ENCODE data around the gene PRKCD.
A peak's percentile ranks its signal among the peaks of the same experiment; 100 is the strongest.

The PRKCD gene

DNA sequence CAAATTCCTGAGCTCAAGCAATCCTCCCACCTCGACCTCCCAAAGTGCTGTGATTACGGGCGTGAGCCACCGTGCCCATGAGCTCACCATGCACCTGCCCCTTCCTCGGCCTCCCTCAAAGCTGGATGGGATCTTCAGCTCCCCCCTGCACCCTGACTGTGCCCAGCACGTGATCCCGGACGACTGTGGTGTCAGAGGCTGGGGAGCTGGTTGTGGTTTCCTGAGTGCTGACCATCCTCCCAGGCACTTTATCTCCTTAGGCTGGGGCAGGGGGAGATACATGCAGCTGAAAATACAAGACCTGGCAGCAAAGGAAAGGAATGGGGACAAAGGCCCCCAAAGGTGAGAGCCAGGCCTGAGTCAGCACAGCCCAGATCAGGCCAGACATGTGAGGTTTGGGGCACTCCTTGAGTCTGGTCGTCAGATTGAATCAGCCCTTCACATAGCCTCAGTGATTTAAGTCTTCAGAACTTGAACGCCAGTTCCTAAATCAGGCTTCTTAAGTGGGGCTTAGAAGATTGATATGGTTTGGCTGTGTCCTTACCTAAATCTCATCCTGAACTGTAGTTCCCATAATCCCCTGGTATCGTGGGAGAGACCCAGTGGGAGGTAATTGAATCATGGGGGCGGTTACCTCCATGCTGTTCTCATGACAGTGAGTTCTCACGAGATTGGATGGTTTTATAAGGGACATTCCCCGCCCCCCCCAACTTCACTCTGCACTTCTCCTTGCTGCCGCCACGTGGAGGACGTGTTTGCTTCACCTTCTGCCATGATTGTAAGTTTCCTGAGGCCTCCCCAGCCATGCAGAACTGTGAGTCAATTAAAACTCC is 35.8 kb downstream of the PRKCD start:
- H3F3A ChIP-seq (ENCODE audit: low read depth) = no peaks in the 10 kb centered on the region
- no peaks in the 10 kb centered on the region for H3K36me3 ChIP-seq (ENCODE audit: insufficient read depth, low read length)
- peak overlapping the region; percentile 6; the same call in 1 of the 2 replicates for H2AFZ ChIP-seq (ENCODE audit: low read length)
- TF ChIP-seq, protein P1, sequence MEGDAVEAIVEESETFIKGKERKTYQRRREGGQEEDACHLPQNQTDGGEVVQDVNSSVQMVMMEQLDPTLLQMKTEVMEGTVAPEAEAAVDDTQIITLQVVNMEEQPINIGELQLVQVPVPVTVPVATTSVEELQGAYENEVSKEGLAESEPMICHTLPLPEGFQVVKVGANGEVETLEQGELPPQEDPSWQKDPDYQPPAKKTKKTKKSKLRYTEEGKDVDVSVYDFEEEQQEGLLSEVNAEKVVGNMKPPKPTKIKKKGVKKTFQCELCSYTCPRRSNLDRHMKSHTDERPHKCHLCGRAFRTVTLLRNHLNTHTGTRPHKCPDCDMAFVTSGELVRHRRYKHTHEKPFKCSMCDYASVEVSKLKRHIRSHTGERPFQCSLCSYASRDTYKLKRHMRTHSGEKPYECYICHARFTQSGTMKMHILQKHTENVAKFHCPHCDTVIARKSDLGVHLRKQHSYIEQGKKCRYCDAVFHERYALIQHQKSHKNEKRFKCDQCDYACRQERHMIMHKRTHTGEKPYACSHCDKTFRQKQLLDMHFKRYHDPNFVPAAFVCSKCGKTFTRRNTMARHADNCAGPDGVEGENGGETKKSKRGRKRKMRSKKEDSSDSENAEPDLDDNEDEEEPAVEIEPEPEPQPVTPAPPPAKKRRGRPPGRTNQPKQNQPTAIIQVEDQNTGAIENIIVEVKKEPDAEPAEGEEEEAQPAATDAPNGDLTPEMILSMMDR (conservative IDR thresholded peaks at IDR 0.05; ENCODE audit: low read length) = no peak
- no peak for TF ChIP-seq EZH2phosphoT487 (IDR thresholded peaks at IDR 0.05; ENCODE audit: borderline replicate concordance)
- H3K4me1 ChIP-seq (ENCODE audit: insufficient read depth, low read length, poor library complexity, severe bottlenecking) = no peaks in the 10 kb centered on the region
- H3K4me3 ChIP-seq (ENCODE audit: low read length, poor library complexity, severe bottlenecking) = no peak overlapping the region
- H3K27me3 ChIP-seq (ENCODE audit: insufficient read depth, low read length, poor library complexity, severe bottlenecking) = no peaks in the 10 kb centered on the region
- no peak overlapping the region for H3K9ac ChIP-seq (ENCODE audit: low read depth, low read length, poor library complexity, severe bottlenecking)
- no peaks in the 10 kb centered on the region for H3K79me2 ChIP-seq (ENCODE audit: insufficient read depth, low read length)
- H4K20me1 ChIP-seq (ENCODE audit: insufficient read depth, low read length, poor library complexity, severe bottlenecking) = no peaks in the 10 kb centered on the region
- no peaks in the 10 kb centered on the region for H3K9me3 ChIP-seq (ENCODE audit: insufficient read depth, low read depth, low read length)
- no peaks in the 10 kb centered on the region for H3K9me2 ChIP-seq (replicated peaks; ENCODE audit: low read depth, low read length)
- no peak overlapping the region for H3K4me2 ChIP-seq (ENCODE audit: low read depth, low read length, poor library complexity, severe bottlenecking)

DNA sequence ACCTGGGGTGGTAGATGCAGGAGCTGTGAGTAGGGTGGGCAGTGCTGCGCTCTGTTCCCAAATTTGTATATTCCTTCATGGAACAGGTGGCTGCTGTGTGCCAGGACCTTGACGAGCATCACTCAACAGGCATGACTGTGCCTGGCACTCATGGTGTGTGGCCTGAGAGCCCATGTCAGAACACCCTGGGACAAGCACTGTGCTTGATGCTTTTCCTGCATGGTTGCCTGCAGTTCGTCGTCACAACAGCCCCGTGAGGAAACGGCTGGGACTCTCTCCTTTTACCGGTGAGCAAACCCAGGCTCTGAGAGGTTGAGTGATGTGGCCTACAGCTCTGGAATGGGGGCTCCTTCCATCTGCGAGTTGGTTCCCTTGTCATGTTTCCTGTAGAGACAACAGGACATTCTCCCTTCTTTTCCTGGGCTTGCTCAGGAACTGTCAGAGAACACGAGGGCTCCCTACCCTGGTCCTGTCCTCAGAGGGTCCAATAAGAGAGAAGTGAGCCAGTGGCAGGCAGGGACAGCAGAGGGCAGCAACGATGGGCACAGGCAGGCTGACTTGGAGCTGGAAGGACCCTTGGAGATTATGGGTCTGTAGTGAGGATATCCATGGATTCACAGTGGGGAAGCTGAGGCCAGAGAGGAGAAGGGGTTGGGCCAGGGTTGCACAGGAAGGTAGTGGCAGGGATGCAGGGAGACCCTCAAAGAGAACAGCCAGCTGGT is 37.4 kb downstream of the PRKCD start:
- H3F3A ChIP-seq (ENCODE audit: low read depth) = no peaks in the 10 kb centered on the region
- no peaks in the 10 kb centered on the region for H4K20me1 ChIP-seq (ENCODE audit: insufficient read depth, low read length, poor library complexity, severe bottlenecking)
- no peak overlapping the region for H3K4me2 ChIP-seq (ENCODE audit: low read depth, low read length, poor library complexity, severe bottlenecking)
- H3K9me2 ChIP-seq (replicated peaks; ENCODE audit: low read depth, low read length) = no peaks in the 10 kb centered on the region
- H3K27me3 ChIP-seq (ENCODE audit: insufficient read depth, low read length, poor library complexity, severe bottlenecking) = no peaks in the 10 kb centered on the region
- no peaks in the 10 kb centered on the region for H3K79me2 ChIP-seq (ENCODE audit: insufficient read depth, low read length)
- no peaks in the 10 kb centered on the region for H3K4me1 ChIP-seq (ENCODE audit: insufficient read depth, low read length, poor library complexity, severe bottlenecking)
- no peak overlapping the region; the same call in 1 of the 2 replicates for H2AFZ ChIP-seq (ENCODE audit: low read length)
- TF ChIP-seq EZH2phosphoT487 (IDR thresholded peaks at IDR 0.05; ENCODE audit: borderline replicate concordance) = no peak
- TF ChIP-seq, protein P1 (conservative IDR thresholded peaks at IDR 0.05; ENCODE audit: low read length) = peak; percentile 39
- no peaks in the 10 kb centered on the region for H3K9me3 ChIP-seq (ENCODE audit: insufficient read depth, low read depth, low read length)
- H3K9ac ChIP-seq (ENCODE audit: low read depth, low read length, poor library complexity, severe bottlenecking) = no peak overlapping the region
- H3K4me3 ChIP-seq (ENCODE audit: low read length, poor library complexity, severe bottlenecking) = no peak overlapping the region
- H3K36me3 ChIP-seq (ENCODE audit: insufficient read depth, low read length) = no peaks in the 10 kb centered on the region

DNA sequence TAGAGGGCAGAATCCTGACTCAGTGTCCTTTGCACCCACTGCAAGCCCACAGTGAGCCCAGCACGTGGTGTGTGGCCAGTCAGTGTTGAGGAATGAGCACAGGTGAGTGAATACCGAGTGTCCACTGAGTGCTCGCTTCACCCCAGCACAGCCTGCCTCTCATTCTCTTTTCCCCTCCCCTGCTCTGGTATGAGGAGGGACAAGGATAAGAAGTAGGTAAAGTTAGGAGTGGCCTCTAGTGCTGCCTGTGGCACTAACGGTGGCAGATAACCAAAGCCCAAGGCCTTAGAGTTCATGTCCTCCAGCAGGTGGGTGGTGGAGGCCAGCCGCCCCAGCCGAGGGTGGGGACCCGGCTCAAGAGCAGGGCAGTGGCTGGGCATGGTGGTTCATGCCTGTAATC is 38.0 kb downstream of the PRKCD start:
- H3K4me1 ChIP-seq (ENCODE audit: insufficient read depth, low read length, poor library complexity, severe bottlenecking) = no peaks in the 10 kb centered on the region

More for the DNA sequence above, 38.0 kb downstream of the PRKCD start:
- H2AFZ ChIP-seq (ENCODE audit: low read length) = no peak overlapping the region; the same call in 1 of the 2 replicates
- H3K79me2 ChIP-seq (ENCODE audit: insufficient read depth, low read length) = no peaks in the 10 kb centered on the region
- H3K4me3 ChIP-seq (ENCODE audit: low read length, poor library complexity, severe bottlenecking) = no peak overlapping the region
- H3K9me2 ChIP-seq (replicated peaks; ENCODE audit: low read depth, low read length) = no peaks in the 10 kb centered on the region
- no peaks in the 10 kb centered on the region for H3K36me3 ChIP-seq (ENCODE audit: insufficient read depth, low read length)
- H3K4me2 ChIP-seq (ENCODE audit: low read depth, low read length, poor library complexity, severe bottlenecking) = no peak overlapping the region
- H3K27me3 ChIP-seq (ENCODE audit: insufficient read depth, low read length, poor library complexity, severe bottlenecking) = no peaks in the 10 kb centered on the region
- H3K9ac ChIP-seq (ENCODE audit: low read depth, low read length, poor library complexity, severe bottlenecking) = no peak overlapping the region
- TF ChIP-seq EZH2phosphoT487 (IDR thresholded peaks at IDR 0.05; ENCODE audit: borderline replicate concordance) = no peak
- TF ChIP-seq, protein P1 (conservative IDR thresholded peaks at IDR 0.05; ENCODE audit: low read length) = no peak
- H4K20me1 ChIP-seq (ENCODE audit: insufficient read depth, low read length, poor library complexity, severe bottlenecking) = no peaks in the 10 kb centered on the region
- no peaks in the 10 kb centered on the region for H3K9me3 ChIP-seq (ENCODE audit: insufficient read depth, low read depth, low read length)
- no peaks in the 10 kb centered on the region for H3F3A ChIP-seq (ENCODE audit: low read depth)

Measured in Loucy (cell line).